ENCODE data around the gene CEBPB. TPM values are rescaled to one million over a fixed set of nuclear protein-coding genes. Genes with fewer than 3 reads are reported as not detected.

Gene CEBPB
- total RNA-seq, 1 experiment from 2014 or later = 226 TPM

- no TSS peak for BruUV-seq (replicated peaks)
- intact Hi-C loops (cut with micrococcal nuclease) = no loop called here
- TF ChIP-seq CTCF (IDR thresholded peaks at IDR 0.05; ENCODE audit: unreplicated experiment) = no peak
- Mint-ChIP-seq H3K27ac (ENCODE audit: low read depth, unreplicated experiment) (no peak overlapping the region), H3K27me3 (ENCODE audit: insufficient read depth, unreplicated experiment) (no peaks in the 10 kb centered on the region), H3K9me3 (ENCODE audit: unreplicated experiment) (peaks cover 7% of the 10 kb centered on the region), H3K36me3 (ENCODE audit: insufficient read depth, unreplicated experiment) (no peaks in the 10 kb centered on the region), H3K4me3 (ENCODE audit: unreplicated experiment) (no peak overlapping the region), H3K4me1 (ENCODE audit: insufficient read depth, unreplicated experiment) (peaks cover 6% of the 10 kb centered on the region)
- CTCF ChIA-PET = interaction anchor here (0.6 kb wide), 2 partner anchors 13 to 35 kb away, joined by 3 to 4 read pairs; no protein-coding TSS in a partner anchor
- POLR2A ChIA-PET = interaction anchor here (0.6 to 0.7 kb wide), 2 partner anchors 46 to 47 kb away, joined by 4 to 5 read pairs; no protein-coding TSS in a partner anchor
- DNase-seq (ENCODE audit: unreplicated experiment) = no peak
Observed at GRCh38 chr20:50238081-50238800, 47.6 kb downstream of the CEBPB start.

DNA sequence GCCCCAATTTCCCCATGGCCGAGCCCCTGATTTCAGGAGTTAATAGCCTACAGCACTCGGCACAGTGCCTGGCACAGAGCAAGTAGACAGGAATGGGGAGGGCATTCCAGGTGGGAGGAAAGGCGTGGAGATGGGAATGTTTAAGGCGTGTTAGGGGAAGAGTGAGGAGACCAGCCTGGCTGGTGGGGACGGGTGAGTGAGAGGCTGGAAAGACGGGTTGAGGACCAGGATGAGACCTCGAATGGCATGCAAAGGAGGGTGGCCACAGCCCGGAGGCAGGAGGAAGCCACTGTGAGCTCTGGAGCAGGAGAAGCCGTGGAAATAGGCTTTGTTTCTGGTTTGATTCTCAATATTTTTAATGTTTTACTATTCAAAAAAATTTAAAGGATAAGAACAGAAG, 49.5 kb downstream of the CEBPB start:
- H3K27me3 Mint-ChIP-seq (ENCODE audit: insufficient read depth, unreplicated experiment) = no peaks in the 10 kb centered on the region
- intact Hi-C loops (cut with micrococcal nuclease) = no loop called here

DNA sequence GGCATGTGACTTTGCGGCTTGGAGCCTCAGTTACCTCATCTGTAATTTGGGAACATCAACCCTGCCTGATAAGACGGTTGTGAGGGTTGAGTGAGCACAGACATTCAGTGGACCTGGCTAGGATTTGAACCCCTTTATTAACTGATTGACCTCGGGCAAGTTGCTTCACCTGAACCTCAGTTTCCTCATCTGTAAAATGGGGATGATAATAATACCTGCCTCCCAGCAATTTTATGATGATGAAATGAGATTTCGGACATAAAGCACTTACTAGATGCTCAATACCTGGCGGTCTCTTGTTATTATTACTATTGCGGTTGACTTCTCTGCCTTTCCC, 51.5 kb downstream of the CEBPB start:
- intact Hi-C loops (cut with micrococcal nuclease) = no loop called here
- peaks cover 14% of the 10 kb centered on the region for H3K4me1 Mint-ChIP-seq (ENCODE audit: insufficient read depth, unreplicated experiment)

More for the DNA sequence above, 49.5 kb downstream of the CEBPB start:
- H3K9me3 Mint-ChIP-seq (ENCODE audit: unreplicated experiment) = peaks cover 7% of the 10 kb centered on the region
- no peaks in the 10 kb centered on the region for H3K36me3 Mint-ChIP-seq (ENCODE audit: insufficient read depth, unreplicated experiment)
- no TSS peak for BruUV-seq (replicated peaks)
- POLR2A ChIA-PET = no interaction called here
- no peak overlapping the region for H3K27ac Mint-ChIP-seq (ENCODE audit: low read depth, unreplicated experiment)
- no peak overlapping the region for H3K4me3 Mint-ChIP-seq (ENCODE audit: unreplicated experiment)
- peaks cover 7% of the 10 kb centered on the region for H3K4me1 Mint-ChIP-seq (ENCODE audit: insufficient read depth, unreplicated experiment)
- no peak for DNase-seq (ENCODE audit: unreplicated experiment)
- TF ChIP-seq CTCF (IDR thresholded peaks at IDR 0.05; ENCODE audit: unreplicated experiment) = no peak
- CTCF ChIA-PET = no interaction called here

More for the DNA sequence above, 51.5 kb downstream of the CEBPB start:
- H3K36me3 Mint-ChIP-seq (ENCODE audit: insufficient read depth, unreplicated experiment) = no peaks in the 10 kb centered on the region
- POLR2A ChIA-PET = interaction anchor here (0.6 kb wide), 1 partner anchor 209 kb away, joined by 3 read pairs; no protein-coding TSS in a partner anchor
- H3K4me3 Mint-ChIP-seq (ENCODE audit: unreplicated experiment) = no peak overlapping the region
- no peak overlapping the region for H3K27ac Mint-ChIP-seq (ENCODE audit: low read depth, unreplicated experiment)
- H3K9me3 Mint-ChIP-seq (ENCODE audit: unreplicated experiment) = peaks cover 7% of the 10 kb centered on the region
- CTCF ChIA-PET = no interaction called here
- DNase-seq (ENCODE audit: unreplicated experiment) = no peak
- BruUV-seq (replicated peaks) = no TSS peak
- no peaks in the 10 kb centered on the region for H3K27me3 Mint-ChIP-seq (ENCODE audit: insufficient read depth, unreplicated experiment)
- TF ChIP-seq CTCF (IDR thresholded peaks at IDR 0.05; ENCODE audit: unreplicated experiment) = no peak

Other genes starting within 250 kb of the CEBPB start
- gene SNAI1, start 207.8 kb upstream of the CEBPB start, total RNA-seq (2022) = 0.17 and 0.23 TPM in 2 replicates
- gene UBE2V1, start 77.7 kb upstream of the CEBPB start, total RNA-seq (2022) = 99.5 and 110 TPM in 2 replicates
- gene PEDS1, start 37.1 kb upstream of the CEBPB start, total RNA-seq (2022) = 26.0 and 30.5 TPM in 2 replicates